Stimulated activated CD8-positive, alpha-beta memory T cell treated with anti-CD3 and anti-CD28 coated beads, Interleukin-4, amount 100 ng/mL, for 48 hours (primary cell): Measurements from ENCODE around the gene USP34.

Source experiments
- DNase-seq: peaks from one replicate; pipeline ENCODE4 v3.0.0-alpha.2; 2020

The USP34 gene

DNA sequence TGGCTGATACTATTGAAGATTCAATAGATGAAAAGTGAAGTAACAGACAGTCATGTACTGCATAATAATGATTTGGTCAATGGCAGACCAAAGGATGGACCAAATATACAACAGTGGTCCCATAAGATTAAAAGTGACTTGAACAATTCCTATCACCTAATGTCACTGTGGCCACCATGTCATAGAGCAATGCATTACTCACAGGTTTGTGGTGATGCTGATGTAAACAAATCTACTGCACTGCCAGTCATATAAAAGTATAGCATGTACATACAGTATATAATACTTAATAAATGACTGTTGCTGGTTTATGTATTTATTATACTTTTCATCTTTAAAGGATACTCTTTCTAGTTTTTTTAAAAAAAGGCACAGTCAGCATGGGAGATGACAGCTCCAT lies 99.9 kb downstream of the USP34 start:
- DNase-seq = no peak

DNA sequence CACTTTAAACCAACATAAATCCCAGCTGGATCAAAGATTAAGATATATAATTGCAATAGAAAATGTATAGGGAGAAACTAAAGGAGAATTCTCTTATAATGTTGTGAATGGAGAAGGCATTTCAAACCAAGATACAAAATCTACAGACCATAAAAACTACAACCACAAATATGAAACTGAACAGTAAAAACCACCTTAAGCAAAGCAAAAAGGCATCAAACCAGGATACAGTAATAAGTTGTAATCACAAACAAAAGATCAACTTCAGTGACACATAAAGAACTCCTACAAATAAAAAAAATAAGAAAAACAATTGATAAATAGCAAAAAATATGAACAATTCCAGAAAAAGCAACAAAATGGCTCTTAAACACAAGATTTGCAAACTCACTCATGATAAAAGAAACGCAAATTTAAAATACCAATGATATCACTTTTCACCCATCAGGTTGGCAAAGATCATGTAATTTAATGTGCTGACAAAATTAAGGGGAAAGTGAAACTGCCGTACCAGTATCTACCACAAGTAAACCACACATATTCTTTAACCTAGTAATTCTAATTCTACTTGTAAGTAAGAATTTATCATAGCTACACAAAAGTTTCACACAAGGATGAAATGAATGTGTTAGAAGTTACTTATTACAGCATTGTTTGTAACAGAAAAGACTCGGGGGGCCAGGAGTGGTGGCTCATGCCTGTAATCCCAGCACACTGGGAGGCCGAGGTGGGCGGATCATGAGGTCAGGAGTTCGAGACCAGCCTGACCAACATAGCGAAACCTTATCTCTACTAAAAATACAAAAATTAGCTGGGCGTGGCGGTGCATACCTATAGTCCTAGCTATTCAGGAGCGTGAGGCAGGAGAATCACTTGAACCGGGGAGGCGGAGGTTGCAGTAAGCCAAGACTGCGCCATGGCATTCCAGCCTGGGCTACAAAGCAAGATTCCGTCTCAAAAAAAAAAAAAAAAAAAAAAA lies 101.9 kb downstream of the USP34 start:
- DNase-seq = peak; percentile 60

DNA sequence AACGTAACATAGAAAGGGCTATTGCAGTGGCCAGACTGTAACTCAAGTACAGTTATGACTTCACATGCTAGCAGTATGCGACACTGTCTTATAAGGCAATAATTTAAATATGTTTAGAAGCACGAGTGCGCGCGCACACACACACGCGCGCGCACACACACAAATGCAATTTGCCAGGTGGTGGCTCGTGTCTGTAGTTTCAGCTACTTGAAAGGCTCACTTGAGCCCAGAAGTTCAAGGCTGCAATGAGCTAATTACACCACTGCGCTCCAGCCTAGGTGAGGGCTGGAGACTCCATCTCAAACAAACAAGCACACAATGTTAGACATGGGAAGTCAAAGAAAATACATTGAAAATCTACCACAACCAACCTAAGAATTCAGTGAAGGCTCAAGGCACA lies 103.7 kb downstream of the USP34 start:
- no peak for DNase-seq

DNA sequence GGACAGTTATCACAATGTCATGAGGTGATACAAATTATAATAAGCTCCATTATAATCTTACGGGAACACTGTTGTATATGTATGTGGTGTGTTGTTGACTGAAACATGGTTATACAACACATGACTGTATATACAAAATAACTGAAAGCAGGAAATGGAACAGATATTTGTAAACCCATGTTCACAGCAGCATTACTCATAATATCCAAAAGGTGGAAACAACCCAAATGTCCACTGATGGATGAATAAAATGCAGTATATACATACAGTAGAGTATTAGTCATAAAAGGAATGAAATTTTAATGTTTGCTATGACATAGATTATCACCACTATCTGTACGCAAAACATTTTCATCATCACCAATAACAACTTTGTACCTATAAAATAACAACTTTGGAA lies 107.3 kb downstream of the USP34 start:
- no peak for DNase-seq

DNA sequence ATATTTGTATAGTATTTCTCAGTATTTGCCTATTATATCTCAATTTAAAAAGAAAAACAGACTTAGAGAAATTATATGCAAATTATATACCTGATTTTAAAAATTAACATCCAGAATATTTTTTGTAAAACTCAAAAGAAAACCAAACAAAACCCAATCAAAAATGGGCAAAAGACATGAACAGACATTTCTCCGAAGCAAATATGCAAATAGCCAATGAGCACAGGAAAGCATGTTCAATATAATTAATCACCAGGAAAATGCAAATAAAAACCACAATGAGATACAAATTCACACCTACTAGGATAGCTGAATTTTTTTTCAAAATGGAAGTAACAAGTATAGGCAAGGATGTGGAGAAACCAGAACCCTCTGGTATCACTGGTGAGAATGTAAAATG lies 108.0 kb downstream of the USP34 start:
- no peak for DNase-seq

DNA sequence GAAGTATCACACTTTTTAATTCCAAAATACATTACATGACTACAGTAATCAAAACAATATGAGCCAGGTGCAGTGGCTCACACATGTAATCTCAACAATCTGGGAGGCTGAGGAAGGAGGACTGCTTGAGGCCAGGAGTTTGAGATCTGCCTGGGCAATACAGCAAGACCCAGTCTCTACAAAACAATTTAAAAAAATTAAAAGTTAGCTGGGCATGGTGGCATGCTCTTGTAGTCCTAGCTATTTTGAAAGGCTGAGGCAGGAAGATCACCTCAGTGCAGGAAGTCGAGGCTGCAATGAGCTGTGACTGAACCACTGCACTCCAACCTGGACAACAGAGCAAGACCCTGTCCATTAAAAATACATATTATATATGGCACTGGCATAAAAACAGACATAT lies 109.8 kb downstream of the USP34 start:
- DNase-seq = no peak

DNA sequence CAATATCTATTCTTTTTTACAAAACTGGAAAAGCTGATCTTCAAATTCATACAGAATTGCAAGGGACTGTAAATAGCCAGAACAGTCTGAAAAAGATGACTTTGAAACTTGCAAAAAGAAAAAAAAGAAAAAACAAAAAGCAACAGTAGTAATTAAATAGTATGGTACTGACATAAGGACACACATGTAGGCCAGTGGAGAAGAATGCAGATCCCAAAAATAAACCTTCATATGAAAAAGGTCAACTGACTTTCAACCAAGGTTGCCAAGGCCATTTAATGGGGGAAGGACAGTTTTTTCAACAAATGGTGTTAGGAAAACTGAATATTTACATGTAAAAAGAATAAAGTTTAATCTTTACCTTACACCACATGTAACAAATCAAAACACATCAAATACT lies 111.8 kb downstream of the USP34 start:
- DNase-seq = no peak

DNA sequence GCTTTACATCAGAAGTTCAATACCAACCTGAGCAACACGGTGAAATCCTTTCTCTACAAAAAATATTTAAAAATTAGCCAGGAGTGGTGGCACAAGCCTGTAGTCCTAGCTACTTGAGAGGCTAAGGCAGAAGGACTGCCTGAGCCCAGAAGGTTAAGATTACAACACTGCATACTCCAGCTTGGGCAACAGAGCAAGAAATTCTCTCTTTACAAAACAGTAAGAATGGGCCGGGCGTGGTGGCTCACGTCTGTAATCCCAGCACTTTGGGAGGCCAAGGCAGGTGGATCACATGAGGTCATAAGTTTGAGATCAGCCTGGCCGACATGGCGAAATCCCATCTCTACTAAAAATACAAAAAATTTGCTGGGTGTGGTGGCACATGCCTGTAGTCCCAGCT lies 113.2 kb downstream of the USP34 start:
- no peak for DNase-seq

DNA sequence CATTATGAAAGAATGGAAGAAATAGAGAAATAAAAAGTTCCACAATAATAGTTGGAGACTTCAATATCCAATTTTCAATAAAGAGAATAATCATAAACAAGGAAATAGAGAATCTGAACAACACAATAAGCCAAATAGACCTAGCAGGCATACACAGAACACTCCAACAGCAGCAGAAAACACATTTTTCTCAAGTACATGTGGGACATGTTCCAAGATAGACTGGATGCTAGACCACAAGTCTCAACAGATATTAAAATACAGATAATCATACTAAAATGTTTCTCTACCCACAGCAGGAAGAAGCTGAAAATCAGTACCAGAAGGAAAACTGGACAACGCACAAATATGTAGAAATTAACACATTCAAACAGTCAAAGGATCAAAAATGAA lies 113.9 kb downstream of the USP34 start:
- DNase-seq = no peak

DNA sequence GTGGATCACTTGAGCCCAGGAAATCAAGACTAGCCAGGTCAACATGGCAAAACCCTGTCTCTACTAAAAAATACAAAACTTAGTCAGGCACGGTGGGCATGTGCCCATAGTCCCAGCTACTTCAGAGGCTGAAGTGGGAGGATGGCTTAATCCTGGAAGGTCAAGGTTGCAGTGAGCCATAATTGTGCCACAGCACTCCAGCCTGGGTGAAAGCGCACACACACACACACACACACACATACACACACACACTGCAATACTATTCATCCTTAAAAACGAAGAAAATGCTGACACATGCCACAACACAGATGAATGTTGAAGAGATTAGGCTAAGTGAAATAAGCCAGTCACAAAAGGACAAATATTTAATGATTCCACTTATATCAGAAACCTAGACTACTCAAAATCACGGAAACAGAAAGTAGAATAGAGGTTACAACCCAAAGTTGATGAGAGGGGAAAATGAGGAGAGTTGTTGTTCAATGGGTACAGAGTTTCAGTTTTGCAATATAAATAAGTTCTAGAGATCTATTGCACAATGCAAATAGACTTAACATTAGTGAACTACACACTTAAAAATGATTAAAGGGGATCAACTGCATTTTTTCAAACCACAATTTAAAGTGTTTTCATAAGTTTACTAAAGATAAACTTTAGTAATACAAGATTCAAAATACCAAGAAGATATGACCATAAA lies 114.5 kb downstream of the USP34 start:
- no peak for DNase-seq

DNA sequence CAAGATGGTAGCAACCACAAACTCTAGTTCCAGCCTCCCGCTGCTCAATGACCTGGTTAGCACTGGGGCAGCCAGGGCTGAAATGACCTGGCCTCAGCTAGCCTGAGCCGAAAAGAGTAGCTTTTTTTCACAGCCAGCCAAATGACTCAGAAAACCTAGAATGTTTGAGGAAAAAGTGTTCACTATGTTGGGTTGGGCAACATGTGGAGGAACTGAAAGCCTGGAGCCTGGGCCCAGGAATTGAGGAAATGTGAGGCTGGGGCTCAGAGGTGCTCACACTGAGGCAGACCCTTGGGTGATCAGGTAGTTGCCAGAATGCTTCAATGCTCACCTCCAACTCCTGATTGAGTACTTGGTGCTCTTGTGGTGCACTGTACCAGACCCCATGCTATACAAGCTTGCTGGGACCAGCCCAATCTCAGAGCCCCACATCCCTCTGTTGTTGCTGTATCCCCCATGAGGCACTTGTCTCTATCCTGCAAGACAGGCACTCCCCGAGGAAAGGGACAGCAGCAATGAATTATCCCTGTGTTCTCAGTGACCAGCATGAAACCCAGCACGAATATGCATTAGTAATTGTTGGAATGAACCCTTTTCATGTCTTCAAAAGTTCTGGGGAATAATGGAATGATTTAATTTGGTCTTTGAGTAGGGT lies 116.2 kb downstream of the USP34 start:
- no peak for DNase-seq

DNA sequence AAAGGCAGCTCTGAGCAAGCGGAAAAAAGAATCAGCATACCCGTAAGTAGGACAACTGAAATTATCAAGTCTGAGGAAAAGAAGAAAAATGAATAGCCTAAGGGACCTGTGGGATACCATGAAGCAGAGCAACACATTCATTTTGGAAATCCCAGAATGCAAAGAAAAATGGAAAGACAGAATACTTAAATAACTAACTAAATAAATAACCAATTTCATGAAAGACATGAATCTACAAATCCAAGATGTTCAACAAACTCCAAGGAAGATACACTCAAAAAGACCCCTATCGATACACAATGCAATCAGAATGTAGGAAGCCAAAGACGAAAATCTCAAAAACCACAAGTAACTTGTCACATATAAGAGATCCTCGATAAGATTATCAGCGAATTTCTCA lies 117.0 kb downstream of the USP34 start:
- no peak for DNase-seq

DNA sequence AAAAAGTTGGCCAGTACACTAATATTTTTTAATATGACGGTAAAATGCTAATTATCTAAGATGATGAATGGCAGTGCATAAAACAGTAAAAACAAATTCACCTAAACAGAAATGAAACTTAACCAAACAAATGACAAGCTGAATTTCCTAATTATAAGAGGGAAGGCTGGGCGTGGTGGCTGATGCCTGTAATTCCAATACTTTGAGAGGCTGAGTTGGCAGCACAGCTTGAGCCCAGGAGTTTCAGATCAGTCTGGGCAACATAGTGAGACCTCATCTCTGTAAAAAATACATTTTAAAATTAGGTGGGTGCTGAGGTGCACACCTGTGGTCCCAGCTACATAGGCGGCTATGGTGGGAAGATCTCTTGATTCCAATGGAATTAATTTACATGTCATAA lies 120.1 kb downstream of the USP34 start:
- no peak for DNase-seq

DNA sequence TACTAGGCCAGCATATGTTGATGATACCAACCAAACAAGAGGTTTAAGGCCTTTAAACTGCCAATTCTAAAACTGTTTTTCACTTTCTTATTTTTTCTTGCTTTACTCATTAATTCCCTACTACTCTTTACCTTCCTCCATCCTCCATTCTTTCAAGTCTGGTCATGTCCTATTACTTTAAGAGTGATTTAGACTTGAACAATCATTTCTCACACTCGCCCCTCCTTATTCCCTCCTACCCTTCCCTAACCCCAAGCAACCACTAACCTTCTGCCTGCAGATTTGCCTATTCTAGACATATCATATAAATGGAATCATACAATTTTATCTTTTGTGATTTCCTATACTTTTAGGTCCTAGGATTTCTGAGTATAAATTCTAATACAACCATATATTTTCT lies 127.7 kb downstream of the USP34 start:
- no peak for DNase-seq

DNA sequence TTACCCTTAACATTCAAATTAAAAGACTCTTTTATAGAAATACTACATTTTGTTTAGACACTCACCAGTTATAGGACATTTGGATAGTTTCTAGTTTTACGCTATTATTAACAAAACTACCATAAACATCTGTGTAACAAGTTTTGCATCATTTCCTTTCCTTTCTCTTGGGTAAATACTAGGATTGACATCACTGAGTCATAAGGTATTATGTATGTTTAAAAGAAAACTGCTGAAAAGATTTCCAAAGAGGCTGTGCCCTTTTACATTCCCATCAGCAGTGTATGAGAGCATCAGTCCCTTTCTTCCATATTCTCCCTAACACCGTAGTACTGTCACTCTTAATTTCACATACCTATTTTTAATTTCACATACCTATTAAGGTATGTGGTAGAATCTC lies 130.6 kb downstream of the USP34 start:
- DNase-seq = no peak

DNA sequence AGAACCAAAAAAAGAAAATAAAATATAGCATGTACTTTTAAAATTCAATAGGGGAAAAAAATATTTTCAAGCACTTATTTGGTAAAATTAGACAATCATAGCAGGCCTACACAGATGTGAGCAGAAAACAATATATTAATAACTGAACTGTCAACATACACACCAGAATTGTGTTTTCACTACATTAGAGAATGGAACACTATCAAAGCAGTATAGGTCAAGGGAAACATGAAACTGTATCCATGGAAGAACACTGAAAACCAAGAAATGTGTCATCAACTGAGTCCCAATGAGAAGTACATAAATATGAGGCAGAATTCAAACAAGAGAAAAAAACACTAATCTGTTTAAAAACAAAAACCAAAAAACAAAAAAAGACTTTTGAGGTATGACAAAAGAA lies 132.4 kb downstream of the USP34 start:
- no peak for DNase-seq

DNA sequence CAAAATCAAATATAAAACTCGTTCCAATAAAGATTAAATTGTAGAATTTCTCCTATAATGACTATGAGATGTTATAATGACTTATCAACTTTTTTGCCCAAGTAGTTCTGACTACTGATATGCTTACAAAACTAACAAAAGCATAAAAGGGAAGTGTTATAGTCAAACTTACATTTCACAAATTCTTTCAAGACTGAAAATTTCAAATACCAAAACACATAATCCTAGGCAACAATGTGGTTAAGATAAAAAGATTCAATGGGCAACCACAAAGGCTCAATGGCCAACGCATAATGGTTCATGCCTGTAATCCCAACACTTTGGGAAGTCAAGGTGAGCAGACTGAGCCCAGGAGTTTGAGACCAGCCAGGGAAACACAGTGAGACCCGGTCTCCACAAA lies 135.7 kb downstream of the USP34 start:
- DNase-seq = no peak

DNA sequence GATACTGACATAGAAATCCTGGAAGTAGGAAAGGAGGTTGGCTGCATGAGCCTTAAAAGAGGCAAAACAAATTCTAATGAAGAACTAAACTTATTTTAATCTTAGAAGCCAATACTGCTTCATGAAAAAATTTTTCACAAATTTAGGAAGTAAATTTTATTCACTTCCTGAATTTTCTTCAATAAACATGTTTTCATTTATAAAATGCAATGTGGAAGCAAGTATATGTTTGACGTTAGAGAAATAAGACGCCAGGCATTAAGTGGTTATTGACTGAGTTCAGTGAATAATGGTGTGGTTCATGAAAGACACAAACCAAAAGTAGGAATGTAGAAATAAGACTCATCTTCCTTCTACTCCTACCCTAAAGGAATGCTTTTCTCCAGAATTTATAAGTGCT lies 136.4 kb downstream of the USP34 start:
- no peak for DNase-seq

DNA sequence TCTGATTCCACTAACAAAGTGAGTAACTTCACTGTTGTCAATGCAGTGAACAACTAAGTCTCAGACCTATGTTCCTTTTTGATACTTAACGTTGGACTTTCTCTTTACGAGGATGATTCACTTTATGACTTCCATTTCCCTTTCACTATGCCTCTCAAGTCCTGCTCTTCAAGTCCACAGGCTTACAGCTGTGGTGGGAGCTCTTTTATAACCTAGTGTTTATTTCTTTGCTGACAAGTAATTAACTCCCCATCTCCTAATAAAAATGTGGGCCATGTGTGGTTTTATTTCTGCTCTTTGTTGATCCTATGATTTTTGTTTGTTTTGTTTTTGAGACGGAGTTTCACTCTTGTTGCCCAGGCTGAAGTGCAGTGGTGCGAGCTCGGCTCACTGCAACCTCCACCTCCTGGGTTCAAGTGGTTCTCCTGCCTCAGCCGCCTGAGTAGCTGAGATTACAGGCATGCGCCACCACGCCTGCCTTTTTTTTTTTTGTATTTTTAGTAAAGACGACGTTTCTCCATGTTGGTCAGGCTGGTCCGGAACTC lies 142.1 kb downstream of the USP34 start:
- DNase-seq = no peak

DNA sequence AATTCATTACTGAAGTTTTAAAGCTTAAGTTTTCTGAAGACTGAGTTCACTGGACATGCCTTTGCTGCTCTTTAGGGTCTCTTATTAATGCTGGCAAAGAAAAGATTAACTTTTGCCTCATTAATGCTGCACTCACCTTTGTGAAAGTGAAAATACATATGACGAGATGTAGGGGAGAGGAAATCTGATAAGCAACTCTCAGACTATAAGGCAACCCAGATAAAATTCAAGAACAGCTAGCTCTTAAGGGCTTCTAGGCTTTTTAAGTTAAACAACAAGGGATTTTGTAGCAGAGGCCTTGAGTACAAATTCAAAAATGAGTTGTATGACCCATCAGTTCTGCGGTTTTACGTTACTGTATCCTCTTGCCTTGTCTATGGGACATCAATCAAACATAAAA lies 143.7 kb downstream of the USP34 start:
- DNase-seq = no peak

DNA sequence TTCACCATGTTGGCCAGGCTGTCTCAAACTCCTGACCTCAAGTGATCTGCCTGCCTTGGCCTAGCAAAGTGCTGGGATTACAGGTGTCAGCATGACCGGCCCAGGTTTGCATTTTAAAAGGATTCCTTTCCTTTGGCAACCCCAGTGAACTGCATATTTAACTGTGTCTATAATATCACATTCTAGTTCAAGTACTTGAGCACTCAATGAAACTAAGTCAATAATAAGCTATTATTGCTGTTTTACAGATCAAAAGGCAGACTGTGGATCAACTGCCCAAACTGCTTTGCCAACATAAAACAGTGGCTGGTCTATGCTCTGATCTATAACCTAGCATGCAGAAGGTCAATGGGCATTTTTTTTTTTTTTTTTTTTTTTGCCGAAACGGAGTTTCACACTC lies 144.5 kb downstream of the USP34 start:
- DNase-seq = no peak

DNA sequence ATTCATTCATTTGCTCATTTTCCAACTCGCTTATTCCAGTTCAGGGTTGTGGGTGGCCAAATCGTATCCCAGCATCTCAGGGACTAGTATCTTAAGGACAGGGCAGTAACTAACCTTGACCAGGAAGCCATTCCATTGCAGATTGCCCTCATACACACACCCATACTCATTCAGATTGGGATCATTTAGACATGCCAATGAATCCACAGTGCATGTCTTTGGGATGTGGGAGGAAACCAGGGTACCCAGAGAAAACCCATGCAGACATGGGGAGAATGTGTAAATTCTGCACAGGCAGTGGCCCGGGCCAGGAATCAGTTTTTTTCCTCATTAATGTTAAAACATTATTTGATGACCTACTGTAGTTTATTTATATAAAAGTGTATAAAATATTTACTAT lies 150.7 kb downstream of the USP34 start:
- no peak for DNase-seq

DNA sequence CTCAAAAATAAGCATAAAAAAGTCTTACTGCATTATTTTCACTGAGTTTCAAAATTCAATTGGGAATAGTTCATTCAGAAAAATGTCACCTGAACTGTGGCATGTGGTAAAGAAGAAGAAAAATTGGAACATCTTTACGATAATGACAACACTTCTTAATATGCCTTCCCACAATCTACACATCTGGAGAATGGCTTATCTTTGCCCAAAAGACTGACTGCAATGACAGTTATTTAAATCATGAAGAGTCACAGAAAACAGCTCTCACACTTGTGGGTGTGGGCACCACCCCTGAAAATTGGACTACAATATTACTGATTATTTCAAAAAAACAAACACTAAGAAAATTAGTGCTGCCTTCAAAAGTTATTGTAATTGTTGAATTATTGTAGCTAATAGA lies 152.3 kb downstream of the USP34 start:
- DNase-seq = no peak

DNA sequence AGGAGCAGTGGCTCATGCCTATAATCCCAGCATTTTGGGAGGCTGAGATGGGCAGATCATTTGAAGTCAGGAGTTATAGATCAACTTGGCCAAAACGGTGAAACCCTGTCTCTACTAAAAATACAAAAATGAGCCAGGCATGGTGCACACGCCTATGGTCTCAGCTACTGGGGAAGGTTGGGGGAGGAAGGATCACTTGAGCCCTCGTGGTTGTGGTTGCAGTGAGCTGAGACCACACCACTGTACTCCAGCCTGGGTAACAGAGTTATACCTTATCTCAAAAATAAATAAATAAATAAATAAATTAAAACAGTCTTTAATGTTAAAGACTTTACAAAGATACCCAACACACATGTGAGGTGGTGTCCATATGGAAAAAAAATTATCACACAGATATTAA lies 174.9 kb downstream of the USP34 start:
- DNase-seq = no peak
